Tibial artery (tissue), 4 donors: Measurements from ENCODE around the gene SLC6A6.

Source experiments
- DNase-seq, 2 donors: peaks; one replicate each; pipeline ENCODE4 v3.0.0-alpha.2; 2019
- H3K27ac ChIP-seq, 2 donors: fragments of 200-600 bp; sonication (generic) in 1 of 2; 1 replicate in 1 of 2; 2 replicates in 1 of 2; pipeline ENCODE4 v1.5.1; 2018 to 2019; ENCODE audit warnings: mild to moderate bottlenecking in 1 of 2
- H3K27me3 ChIP-seq, 2 donors: fragments of 200-600 bp; sonication (generic) in 1 of 2; one replicate each; pipeline versions ENCODE4 v1.5.1 to v1.6.0; 2016 to 2019
- H3K36me3 ChIP-seq, 3 donors: fragments of 200-600 bp; sonication (generic) in 2 of 3; one replicate each; pipeline ENCODE4 v1.5.1; 2016 to 2019; ENCODE audit warnings: mild to moderate bottlenecking in 2 of 3
- H3K4me1 ChIP-seq, 4 donors: fragments of 200-600 bp; sonication (generic) in 2 of 4; 1 replicate in 3 of 4; 2 replicates in 1 of 4; pipeline ENCODE4 v1.5.1; 2016 to 2019
- H3K4me3 ChIP-seq, 2 donors: fragments of 200-600 bp; sonication (generic) in 1 of 2; 1 replicate in 1 of 2; 2 replicates in 1 of 2; pipeline ENCODE4 v1.5.1; 2018 to 2019; ENCODE audit warnings: mild to moderate bottlenecking in 2 of 2
- H3K9me3 ChIP-seq, 3 donors: fragments of 200-600 bp; sonication (generic) in 1 of 3; one replicate each; pipeline ENCODE4 v1.5.1; 2016 to 2019
- intact Hi-C: fragments of 100-400 bp; cut with DNase I; formaldehyde crosslinking; loops from one replicate; pipeline ENCODE4 v1.15.0; 2023; ENCODE audit warnings: low total_unique reads
- TF ChIP-seq, protein P1 (sequence below), 2 experiments: fragments of 200-600 bp in 1 of 2; fragments of 450-650 bp in 1 of 2; IDR thresholded peaks; one replicate each; pipeline ENCODE4 v1.5.1; 2017 to 2019; ENCODE audit warnings: antibody characterized with exemption in 2 of 2, mild to moderate bottlenecking in 1 of 2, moderate library complexity in 1 of 2

SLC6A6 gene

GRCh38 chr3:14423963-14424362, 21.6 kb downstream of the SLC6A6 start:
- Histone ChIP-seq H3K4me3 (no peak overlapping the region), H3K27ac (no peak overlapping the region), H3K4me1 (no peaks in the 10 kb centered on the region), H3K9me3 (no peaks in the 10 kb centered on the region), H3K27me3 (no peaks in the 10 kb centered on the region), H3K36me3 (peaks cover 0 to 5% (median 0%) of the 10 kb centered on the region in 3 donors)
- no peak for DNase-seq
- intact Hi-C loops: no loop called here
- TF ChIP-seq, protein P1, sequence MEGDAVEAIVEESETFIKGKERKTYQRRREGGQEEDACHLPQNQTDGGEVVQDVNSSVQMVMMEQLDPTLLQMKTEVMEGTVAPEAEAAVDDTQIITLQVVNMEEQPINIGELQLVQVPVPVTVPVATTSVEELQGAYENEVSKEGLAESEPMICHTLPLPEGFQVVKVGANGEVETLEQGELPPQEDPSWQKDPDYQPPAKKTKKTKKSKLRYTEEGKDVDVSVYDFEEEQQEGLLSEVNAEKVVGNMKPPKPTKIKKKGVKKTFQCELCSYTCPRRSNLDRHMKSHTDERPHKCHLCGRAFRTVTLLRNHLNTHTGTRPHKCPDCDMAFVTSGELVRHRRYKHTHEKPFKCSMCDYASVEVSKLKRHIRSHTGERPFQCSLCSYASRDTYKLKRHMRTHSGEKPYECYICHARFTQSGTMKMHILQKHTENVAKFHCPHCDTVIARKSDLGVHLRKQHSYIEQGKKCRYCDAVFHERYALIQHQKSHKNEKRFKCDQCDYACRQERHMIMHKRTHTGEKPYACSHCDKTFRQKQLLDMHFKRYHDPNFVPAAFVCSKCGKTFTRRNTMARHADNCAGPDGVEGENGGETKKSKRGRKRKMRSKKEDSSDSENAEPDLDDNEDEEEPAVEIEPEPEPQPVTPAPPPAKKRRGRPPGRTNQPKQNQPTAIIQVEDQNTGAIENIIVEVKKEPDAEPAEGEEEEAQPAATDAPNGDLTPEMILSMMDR (IDR thresholded peaks at IDR 0.05): no peak

GRCh38 chr3:14424711-14425580, 22.5 kb downstream of the SLC6A6 start:
- Histone ChIP-seq H3K9me3 (no peaks in the 10 kb centered on the region), H3K27ac (no peak overlapping the region), H3K4me1 (no peaks in the 10 kb centered on the region), H3K27me3 (no peaks in the 10 kb centered on the region), H3K4me3 (no peak overlapping the region), H3K36me3 (peaks cover 0 to 2% (median 0%) of the 10 kb centered on the region in 3 donors)
- no peak for DNase-seq
- intact Hi-C loops: no loop called here
- TF ChIP-seq, protein P1 (IDR thresholded peaks at IDR 0.05): no peak

DNA sequence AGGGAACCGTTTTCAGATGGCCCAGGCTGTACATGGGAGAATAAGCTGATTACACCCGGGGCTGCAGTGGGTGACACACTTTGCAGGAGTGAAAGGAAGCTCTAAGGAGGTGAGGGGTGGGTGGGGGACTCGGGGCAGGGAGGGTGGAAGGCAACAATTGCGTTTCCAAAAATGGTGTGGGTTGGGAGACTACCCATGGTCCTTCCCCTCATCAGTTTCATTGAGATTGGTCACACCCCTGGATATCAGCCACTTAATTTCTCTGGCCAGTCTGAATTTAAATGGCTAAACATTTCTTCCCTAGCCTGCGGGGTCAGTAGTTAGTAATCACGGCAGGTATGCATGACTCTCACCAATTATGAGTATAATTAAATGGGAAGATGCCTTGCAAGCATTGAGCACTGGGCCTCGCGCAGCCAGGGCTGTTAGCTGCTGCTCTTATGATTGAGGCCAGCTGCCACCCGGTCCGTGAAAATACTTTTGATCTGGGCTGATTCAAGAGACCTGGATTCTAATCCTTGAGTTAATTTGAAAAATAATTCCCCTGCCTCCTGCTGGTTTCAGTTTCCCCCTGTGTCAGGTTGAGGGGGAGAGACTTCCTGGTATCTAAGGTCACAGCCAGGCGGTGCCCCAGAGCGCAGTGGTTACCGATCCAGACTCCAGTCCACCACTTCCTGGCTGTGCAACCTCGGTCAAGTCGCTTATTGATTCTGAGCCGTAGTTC, 23.3 kb downstream of the SLC6A6 start:
- Histone ChIP-seq H3K4me1 (no peaks in the 10 kb centered on the region), H3K4me3 (no peak overlapping the region), H3K36me3 (no peaks in the 10 kb centered on the region), H3K9me3 (no peaks in the 10 kb centered on the region), H3K27me3 (no peaks in the 10 kb centered on the region), H3K27ac (no peak overlapping the region)
- TF ChIP-seq, protein P1 (IDR thresholded peaks at IDR 0.05): no peak
- intact Hi-C loops: no loop called here
- no peak for DNase-seq

- H3K27ac ChIP-seq: no peak overlapping the region
- TF ChIP-seq, protein P1 (IDR thresholded peaks at IDR 0.05): no peak
- no peaks in the 10 kb centered on the region for H3K36me3 ChIP-seq
- no peaks in the 10 kb centered on the region for H3K9me3 ChIP-seq
- DNase-seq: no peak
- intact Hi-C loops: no loop called here
- no peaks in the 10 kb centered on the region for H3K27me3 ChIP-seq
- H3K4me1 ChIP-seq: peaks cover 0 to 5% (median 2%) of the 10 kb centered on the region in 4 donors
- no peak overlapping the region for H3K4me3 ChIP-seq
Measured at GRCh38 chr3:14426305-14426620, 23.9 kb downstream of the SLC6A6 start.

- no peak overlapping the region for H3K27ac ChIP-seq
- TF ChIP-seq, protein P1 (IDR thresholded peaks at IDR 0.05): no peak
- DNase-seq: no peak
- peaks cover 0 to 24% (median 20%) of the 10 kb centered on the region in 4 donors for H3K4me1 ChIP-seq
- no peaks in the 10 kb centered on the region for H3K27me3 ChIP-seq
- H3K9me3 ChIP-seq: no peaks in the 10 kb centered on the region
- H3K36me3 ChIP-seq: no peaks in the 10 kb centered on the region
- no peak overlapping the region for H3K4me3 ChIP-seq
- intact Hi-C loops: no loop called here
Measured at GRCh38 chr3:14428087-14429033, 26.0 kb downstream of the SLC6A6 start.
